ENCODE results near the gene IL18.
"Not testable (repeated sequence)": the region's sequence is repeated elsewhere in the genome, so short reads cannot be mapped to it uniquely, and the experiment has no call there.

The IL18 gene

GRCh38 chr11:112167145-112167544 lies 3.3 kb upstream of the IL18 start, which contains the start of gene TEX12:
TSS of gene TEX12 (plus strand) at chr11:112167372. CDS start at chr11:112169269, 1,897 bp downstream.
- DNase-seq, result no peak

- DNase-seq, result no peak
These were observed 2.7 kb upstream of the IL18 start for GRCh38 chr11:112166562-112166961.

GRCh38 chr11:112165049-112165448 lies 1.2 kb upstream of the IL18 start:
- DNase-seq, result no peak

- DNase-seq, result no peak
These were observed 940 bp downstream of the IL18 start for GRCh38 chr11:112162761-112163546.

- not testable (repeated sequence) for DNase-seq
These were observed 1.7 kb downstream of the IL18 start for GRCh38 chr11:112162200-112162599.

- no peak for DNase-seq
These were observed 2.9 kb downstream of the IL18 start for GRCh38 chr11:112161012-112161411.

- DNase-seq, result no peak
These were observed 3.6 kb downstream of the IL18 start for GRCh38 chr11:112160091-112160848.

- DNase-seq, result no peak
These were observed 4.5 kb downstream of the IL18 start for GRCh38 chr11:112159098-112160065.

GRCh38 chr11:112156956-112157766 lies 6.7 kb downstream of the IL18 start:
- DNase-seq, result no peak

GRCh38 chr11:112156153-112156955 lies 7.5 kb downstream of the IL18 start:
- no peak for DNase-seq

- DNase-seq, result no peak
These were observed 13.4 kb downstream of the IL18 start for GRCh38 chr11:112150517-112150916.

- no peak for DNase-seq
These were observed 20.3 kb downstream of the IL18 start for GRCh38 chr11:112143597-112143996.

GRCh38 chr11:112134473-112134872 lies 29.4 kb downstream of the IL18 start:
- DNase-seq, result no peak

- no peak for DNase-seq
These were observed 31.2 kb downstream of the IL18 start for GRCh38 chr11:112132737-112133136.

GRCh38 chr11:112129656-112130055 lies 34.2 kb downstream of the IL18 start:
- no peak for DNase-seq

GRCh38 chr11:112128483-112129121 lies 35.3 kb downstream of the IL18 start:
- peak; percentile 41 for DNase-seq

GRCh38 chr11:112127056-112127455 lies 36.8 kb downstream of the IL18 start:
- DNase-seq, result no peak

- no peak for DNase-seq
These were observed 40.8 kb downstream of the IL18 start for GRCh38 chr11:112123129-112123528.

GRCh38 chr11:112121981-112122615 lies 41.8 kb downstream of the IL18 start:
- no peak for DNase-seq

- no peak for DNase-seq
These were observed 45.7 kb downstream of the IL18 start for GRCh38 chr11:112118176-112118575.
